Measurements from ENCODE around the gene FBXL14.
A peak's percentile ranks its signal among the peaks of the same experiment; 100 is the strongest.

The FBXL14 gene

GRCh38 chr12:1610072-1610643 lies 15.8 kb upstream of the FBXL14 start:
- no peak for DNase-seq (ENCODE audit: extremely low read depth, low read depth)
- TF ChIP-seq, protein P1, sequence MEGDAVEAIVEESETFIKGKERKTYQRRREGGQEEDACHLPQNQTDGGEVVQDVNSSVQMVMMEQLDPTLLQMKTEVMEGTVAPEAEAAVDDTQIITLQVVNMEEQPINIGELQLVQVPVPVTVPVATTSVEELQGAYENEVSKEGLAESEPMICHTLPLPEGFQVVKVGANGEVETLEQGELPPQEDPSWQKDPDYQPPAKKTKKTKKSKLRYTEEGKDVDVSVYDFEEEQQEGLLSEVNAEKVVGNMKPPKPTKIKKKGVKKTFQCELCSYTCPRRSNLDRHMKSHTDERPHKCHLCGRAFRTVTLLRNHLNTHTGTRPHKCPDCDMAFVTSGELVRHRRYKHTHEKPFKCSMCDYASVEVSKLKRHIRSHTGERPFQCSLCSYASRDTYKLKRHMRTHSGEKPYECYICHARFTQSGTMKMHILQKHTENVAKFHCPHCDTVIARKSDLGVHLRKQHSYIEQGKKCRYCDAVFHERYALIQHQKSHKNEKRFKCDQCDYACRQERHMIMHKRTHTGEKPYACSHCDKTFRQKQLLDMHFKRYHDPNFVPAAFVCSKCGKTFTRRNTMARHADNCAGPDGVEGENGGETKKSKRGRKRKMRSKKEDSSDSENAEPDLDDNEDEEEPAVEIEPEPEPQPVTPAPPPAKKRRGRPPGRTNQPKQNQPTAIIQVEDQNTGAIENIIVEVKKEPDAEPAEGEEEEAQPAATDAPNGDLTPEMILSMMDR (IDR thresholded peaks at IDR 0.05; ENCODE audit: low read depth, low read length): no peak

DNA sequence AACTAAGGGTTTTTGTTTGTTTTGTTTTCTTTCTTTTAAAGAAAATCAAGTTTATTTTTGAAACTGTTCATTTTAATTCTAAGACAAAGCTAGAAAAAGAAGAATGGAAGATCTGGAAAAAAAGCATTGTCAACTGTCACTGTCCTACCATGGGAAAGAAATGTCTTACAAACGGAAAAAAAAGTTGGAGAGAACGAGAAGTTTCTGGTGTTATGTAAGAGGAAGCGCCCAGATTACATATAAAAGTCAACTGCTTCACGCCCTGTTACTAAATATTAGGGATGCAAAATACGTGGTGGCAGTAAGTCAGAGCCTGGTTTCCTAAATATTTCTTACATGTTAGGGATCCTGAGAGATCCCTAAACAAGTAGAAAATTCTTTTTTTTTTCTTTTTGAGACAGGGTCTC lies 14.3 kb upstream of the FBXL14 start:
- DNase-seq (ENCODE audit: extremely low read depth, low read depth): no peak
- TF ChIP-seq, protein P1 (IDR thresholded peaks at IDR 0.05; ENCODE audit: low read depth, low read length): no peak

GRCh38 chr12:1607940-1608712 lies 13.7 kb upstream of the FBXL14 start:
- no peak for DNase-seq (ENCODE audit: extremely low read depth, low read depth)
- TF ChIP-seq, protein P1 (IDR thresholded peaks at IDR 0.05; ENCODE audit: low read depth, low read length): no peak

- DNase-seq (ENCODE audit: extremely low read depth, low read depth): no peak
- TF ChIP-seq, protein P1 (IDR thresholded peaks at IDR 0.05; ENCODE audit: low read depth, low read length): no peak
Observed at GRCh38 chr12:1606021-1606622, 11.7 kb upstream of the FBXL14 start.

GRCh38 chr12:1605129-1606020 lies 11.0 kb upstream of the FBXL14 start:
- TF ChIP-seq, protein P1 (IDR thresholded peaks at IDR 0.05; ENCODE audit: low read depth, low read length): peak; percentile 70
- DNase-seq (ENCODE audit: extremely low read depth, low read depth): peak; percentile 92

- no peak for DNase-seq (ENCODE audit: extremely low read depth, low read depth)
- TF ChIP-seq, protein P1 (IDR thresholded peaks at IDR 0.05; ENCODE audit: low read depth, low read length): no peak
Observed at GRCh38 chr12:1604464-1604863, 10.1 kb upstream of the FBXL14 start.

Measured in AG09319 (cell line).